ENCODE measurements around the gene VANGL1. TPM values are rescaled to one million over a fixed set of nuclear protein-coding genes. Genes with fewer than 3 reads are reported as not detected.

VANGL1 gene
- total RNA-seq, 4 donors from 2014 or later = 0.66 to 1.2 (median 1.1) TPM

- intact Hi-C loops (cut with DNase I; ENCODE audit: low total_unique reads) = loop anchor here (2.0 kb wide), 2 partner anchors 98 to 164 kb away; no protein-coding TSS in a partner anchor
- ATAC-seq = no peak
- in situ Hi-C loops (cut with MboI; ENCODE audit: low sequenced_read_pairs in 4 of 4) = loop anchor here in 2 of 4 donors (5.0 kb wide), 2 partner anchors 98 to 163 kb away; no protein-coding TSS in a partner anchor
Observed at GRCh38 chr1:115609021-115609420, 32.7 kb upstream of the VANGL1 start.

GRCh38 chr1:115613767-115614166, 28.0 kb upstream of the VANGL1 start:
- Histone ChIP-seq H3K27ac (no peak overlapping the region), H3K36me3 (no peaks in the 10 kb centered on the region), H3K4me1 (no peaks in the 10 kb centered on the region), H3K27me3 (no peaks in the 10 kb centered on the region), H3K4me3 (no peak overlapping the region), H3K9me3 (no peaks in the 10 kb centered on the region)
- in situ Hi-C loops (cut with MboI; ENCODE audit: low sequenced_read_pairs in 4 of 4) = loop anchor here in 2 of 4 donors (10.0 kb wide), 2 partner anchors 91 to 161 kb away; no protein-coding TSS in a partner anchor
- DNase-seq (no peak), ATAC-seq (no peak)
- TF ChIP-seq CTCF (IDR thresholded peaks at IDR 0.05 in 4 of 5, conservative IDR thresholded peaks at IDR 0.05 in 1 of 5) (no peak), POLR2A (IDR thresholded peaks at IDR 0.05) (no peak)
- intact Hi-C loops (cut with DNase I; ENCODE audit: low total_unique reads) = no loop called here

More at GRCh38 chr1:115609021-115609420, 32.7 kb upstream of the VANGL1 start:
- no peak overlapping the region for H3K27ac ChIP-seq
- H3K27me3 ChIP-seq = no peaks in the 10 kb centered on the region
- no peaks in the 10 kb centered on the region for H3K4me1 ChIP-seq
- DNase-seq = no peak
- no peaks in the 10 kb centered on the region for H3K9me3 ChIP-seq
- H3K4me3 ChIP-seq = no peak overlapping the region
- H3K36me3 ChIP-seq = no peaks in the 10 kb centered on the region
- no peak for TF ChIP-seq POLR2A (IDR thresholded peaks at IDR 0.05)
- no peak for TF ChIP-seq CTCF (IDR thresholded peaks at IDR 0.05 in 4 of 5, conservative IDR thresholded peaks at IDR 0.05 in 1 of 5)

GRCh38 chr1:115620453-115620852, 21.3 kb upstream of the VANGL1 start:
- no peak overlapping the region for H3K4me3 ChIP-seq
- H3K27ac ChIP-seq = no peak overlapping the region
- no peaks in the 10 kb centered on the region for H3K27me3 ChIP-seq
- in situ Hi-C loops (cut with MboI; ENCODE audit: low sequenced_read_pairs in 4 of 4) (no loop called here), intact Hi-C loops (cut with DNase I; ENCODE audit: low total_unique reads) (no loop called here)
- no peak for TF ChIP-seq CTCF (IDR thresholded peaks at IDR 0.05 in 4 of 5, conservative IDR thresholded peaks at IDR 0.05 in 1 of 5)
- TF ChIP-seq POLR2A (IDR thresholded peaks at IDR 0.05) = no peak
- DNase-seq (no peak), ATAC-seq (no peak)
- no peaks in the 10 kb centered on the region for H3K36me3 ChIP-seq
- peaks cover 3% of the 10 kb centered on the region in 2 donors for H3K4me1 ChIP-seq
- no peaks in the 10 kb centered on the region for H3K9me3 ChIP-seq

GRCh38 chr1:115620950-115621349, 20.8 kb upstream of the VANGL1 start:
- Histone ChIP-seq H3K36me3 (no peaks in the 10 kb centered on the region), H3K4me1 (peaks cover 3% of the 10 kb centered on the region in 2 donors), H3K9me3 (no peaks in the 10 kb centered on the region), H3K4me3 (no peak overlapping the region), H3K27ac (no peak overlapping the region), H3K27me3 (no peaks in the 10 kb centered on the region)
- intact Hi-C loops (cut with DNase I; ENCODE audit: low total_unique reads) (no loop called here), in situ Hi-C loops (cut with MboI; ENCODE audit: low sequenced_read_pairs in 4 of 4) (no loop called here)
- ATAC-seq (no peak), DNase-seq (no peak)
- TF ChIP-seq POLR2A (IDR thresholded peaks at IDR 0.05) (no peak), CTCF (IDR thresholded peaks at IDR 0.05 in 4 of 5, conservative IDR thresholded peaks at IDR 0.05 in 1 of 5) (no peak)

GRCh38 chr1:115624859-115625258, 16.9 kb upstream of the VANGL1 start:
- no peaks in the 10 kb centered on the region for H3K27me3 ChIP-seq
- TF ChIP-seq POLR2A (IDR thresholded peaks at IDR 0.05) (no peak), CTCF (IDR thresholded peaks at IDR 0.05 in 4 of 5, conservative IDR thresholded peaks at IDR 0.05 in 1 of 5) (no peak)
- intact Hi-C loops (cut with DNase I; ENCODE audit: low total_unique reads) (no loop called here), in situ Hi-C loops (cut with MboI; ENCODE audit: low sequenced_read_pairs in 4 of 4) (no loop called here)
- no peak overlapping the region for H3K4me3 ChIP-seq
- no peak overlapping the region for H3K27ac ChIP-seq
- no peaks in the 10 kb centered on the region for H3K36me3 ChIP-seq
- H3K9me3 ChIP-seq = no peaks in the 10 kb centered on the region
- DNase-seq (no peak), ATAC-seq (no peak)
- H3K4me1 ChIP-seq = peaks cover 3% of the 10 kb centered on the region in 2 donors
